Rectal smooth muscle tissue (tissue), 1 donor: Measurements from ENCODE around the gene TMEM255B.

ENCODE experiments used
- H3K27ac ChIP-seq: one replicate; pipeline ENCODE4 v1.7.0; 2013; ENCODE audit warnings: low read depth, low read length, inconsistent platforms
- H3K27me3 ChIP-seq: one replicate; pipeline ENCODE4 v1.7.0; 2013; ENCODE audit warnings: low read length; ENCODE audit not compliant: control insufficient read depth, insufficient read depth
- H3K36me3 ChIP-seq: one replicate; pipeline ENCODE4 v1.7.0; 2013; ENCODE audit warnings: low read length; ENCODE audit not compliant: control insufficient read depth, insufficient read depth
- H3K4me1 ChIP-seq: one replicate; pipeline ENCODE4 v1.7.0; 2013; ENCODE audit warnings: low read length; ENCODE audit not compliant: control insufficient read depth, insufficient read depth
- H3K4me3 ChIP-seq: one replicate; pipeline ENCODE4 v1.7.0; 2013; ENCODE audit warnings: low read length
- H3K9ac ChIP-seq: one replicate; pipeline ENCODE4 v1.7.0; 2013; ENCODE audit warnings: low read length

The TMEM255B gene

DNA sequence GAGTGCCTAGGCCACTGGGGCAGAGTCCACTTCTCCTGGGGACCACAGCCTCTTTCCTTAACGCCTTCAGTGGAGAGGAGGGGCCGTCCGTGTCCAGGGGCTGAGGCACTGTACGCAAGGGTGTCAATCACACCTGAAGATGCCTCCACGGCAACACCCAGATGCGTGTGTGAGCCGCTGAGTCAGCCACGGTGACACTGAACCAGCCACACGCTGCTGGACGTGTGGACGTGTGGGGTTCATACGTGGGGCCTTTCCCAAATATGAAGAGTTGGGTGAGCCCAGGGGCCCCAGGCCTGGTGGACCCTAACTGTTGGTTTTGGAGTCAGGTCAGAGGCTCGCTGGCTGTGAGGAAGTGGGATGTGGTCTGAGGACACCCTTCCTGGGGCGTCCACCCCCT is 51.6 kb downstream of the TMEM255B start:
- Histone ChIP-seq H3K9ac (no peak overlapping the region), H3K27ac (no peak overlapping the region), H3K36me3 (no peaks in the 10 kb centered on the region), H3K4me3 (no peak overlapping the region), H3K4me1 (no peaks in the 10 kb centered on the region), H3K27me3 (no peaks in the 10 kb centered on the region)

DNA sequence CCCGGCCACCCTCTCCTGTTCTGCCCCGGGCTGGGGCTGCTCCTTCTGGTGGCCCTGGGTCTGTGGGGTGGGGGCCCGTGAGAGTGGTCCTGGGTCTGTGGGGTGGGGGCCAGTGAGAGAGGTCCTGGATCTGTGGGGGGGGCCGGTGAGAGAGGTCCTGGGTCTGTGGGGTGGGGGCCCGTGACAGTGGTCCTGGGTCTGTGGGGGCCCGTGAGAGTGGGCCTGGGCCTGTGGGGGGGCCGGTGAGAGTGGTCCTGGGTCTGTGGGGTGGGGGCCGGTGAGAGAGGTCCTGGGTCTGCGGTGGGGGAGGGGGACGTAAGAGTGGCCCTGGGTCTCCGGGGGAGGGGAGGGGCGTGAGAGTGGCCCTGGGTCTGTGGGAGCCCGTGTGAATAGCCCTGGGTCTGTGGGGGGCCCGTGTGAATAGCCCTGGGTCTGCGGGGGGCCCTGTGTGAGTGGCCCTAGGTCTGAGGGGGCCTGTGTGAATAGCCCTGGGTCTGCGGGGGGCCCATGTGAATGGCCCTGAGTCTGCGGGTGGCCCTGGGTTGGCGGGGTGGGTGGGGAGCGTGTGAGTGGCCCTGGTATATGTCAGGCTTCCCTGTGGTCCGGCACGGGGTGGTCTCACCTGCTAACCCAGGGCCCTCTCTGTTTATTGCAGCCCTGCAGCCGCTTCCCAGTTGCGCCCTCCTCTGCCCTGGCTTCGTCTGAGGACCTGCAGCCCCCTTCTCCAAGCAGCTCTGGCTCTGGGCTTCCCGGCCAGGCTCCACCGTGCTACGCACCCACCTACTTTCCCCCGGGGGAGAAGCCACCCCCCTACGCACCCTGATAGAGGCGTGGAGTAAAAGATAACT is 52.3 kb downstream of the TMEM255B start:
- Histone ChIP-seq H3K27me3 (no peaks in the 10 kb centered on the region), H3K4me3 (no peak overlapping the region), H3K27ac (no peak overlapping the region), H3K36me3 (no peaks in the 10 kb centered on the region), H3K9ac (no peak overlapping the region), H3K4me1 (peaks cover 2% of the 10 kb centered on the region)

DNA sequence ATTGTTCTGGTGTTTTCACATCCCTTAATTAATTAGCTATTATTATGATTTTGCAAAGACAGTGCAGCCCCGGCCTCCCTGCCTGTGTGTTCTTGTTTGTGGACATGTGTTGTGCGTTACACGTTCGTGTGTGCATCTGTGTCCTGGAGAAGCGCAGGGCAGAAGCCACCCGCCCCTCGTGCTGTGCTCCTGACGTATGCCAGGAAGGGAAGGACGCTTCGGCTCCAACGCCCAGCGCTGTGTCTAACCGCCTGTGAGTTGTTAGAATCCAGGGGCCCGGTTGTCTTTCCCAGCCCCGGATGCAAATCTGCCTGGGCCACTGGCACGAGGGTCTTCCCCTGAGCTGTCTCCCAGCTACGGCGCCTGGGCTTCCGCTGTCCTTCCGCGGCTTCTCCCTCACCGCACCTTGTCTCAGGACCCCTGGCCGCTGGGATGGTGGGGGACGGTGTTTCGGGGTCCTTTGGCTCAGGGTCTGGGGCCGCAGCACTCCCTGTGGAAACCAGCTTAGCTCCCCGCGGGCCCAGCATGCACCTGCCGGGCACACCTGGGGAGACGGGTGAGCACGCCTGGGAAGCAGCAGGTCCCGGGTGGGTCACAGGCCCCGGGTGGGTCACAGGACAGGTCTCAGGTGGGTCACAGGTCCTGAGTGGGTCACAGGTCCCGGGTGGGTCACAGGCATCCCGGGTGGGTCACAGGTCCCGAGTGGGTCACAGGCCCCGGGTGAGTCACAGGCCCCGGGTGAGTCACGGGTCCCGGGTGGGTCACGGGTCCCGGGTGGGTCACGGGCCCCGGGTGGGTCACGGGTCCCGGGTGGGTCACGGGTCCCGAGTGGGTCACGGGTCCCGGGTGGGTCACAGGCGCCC is 53.4 kb downstream of the TMEM255B start:
- H3K27ac ChIP-seq = no peak overlapping the region

DNA sequence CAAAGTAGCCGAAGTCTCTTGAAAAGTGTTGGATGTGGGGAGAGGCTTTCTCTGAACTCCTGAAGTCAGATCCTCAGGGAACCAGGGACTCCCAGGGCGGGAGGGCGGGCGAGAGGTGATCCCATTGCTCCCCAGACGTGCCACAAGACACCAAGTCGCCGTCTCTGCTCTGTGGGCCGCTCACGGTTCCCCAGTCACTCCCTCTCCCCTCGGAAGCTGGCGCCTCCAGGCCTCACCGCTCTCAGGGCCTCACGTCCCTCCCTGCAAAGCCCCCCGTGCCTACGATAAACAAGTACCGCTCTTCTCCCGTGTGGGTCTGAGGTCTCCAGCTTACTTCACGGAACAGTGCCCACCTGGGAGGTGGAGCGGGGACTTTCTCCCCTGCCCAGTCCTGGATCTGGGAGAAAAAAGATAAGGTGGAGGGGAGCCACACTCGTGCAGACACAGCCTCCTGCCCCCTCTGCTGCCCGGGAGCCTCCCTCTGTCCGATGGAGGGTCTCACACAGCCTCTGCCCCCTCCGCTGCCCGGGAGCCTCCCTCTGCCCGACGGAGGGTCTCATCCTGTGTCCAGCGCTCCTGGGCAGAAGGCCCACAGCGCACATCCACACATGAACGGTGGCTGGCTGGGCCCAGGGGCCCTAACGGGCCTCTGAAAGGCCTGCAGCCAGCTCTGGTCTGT is 54.2 kb downstream of the TMEM255B start:
- H3K27me3 ChIP-seq = no peaks in the 10 kb centered on the region
- no peak overlapping the region for H3K9ac ChIP-seq
- H3K36me3 ChIP-seq = no peaks in the 10 kb centered on the region
- no peak overlapping the region for H3K4me3 ChIP-seq
- H3K4me1 ChIP-seq = peaks cover 2% of the 10 kb centered on the region
- H3K27ac ChIP-seq = no peak overlapping the region

More for the DNA sequence above, 53.4 kb downstream of the TMEM255B start:
- Histone ChIP-seq H3K36me3 (no peaks in the 10 kb centered on the region), H3K4me3 (no peak overlapping the region), H3K9ac (no peak overlapping the region), H3K27me3 (no peaks in the 10 kb centered on the region), H3K4me1 (peaks cover 2% of the 10 kb centered on the region)

DNA sequence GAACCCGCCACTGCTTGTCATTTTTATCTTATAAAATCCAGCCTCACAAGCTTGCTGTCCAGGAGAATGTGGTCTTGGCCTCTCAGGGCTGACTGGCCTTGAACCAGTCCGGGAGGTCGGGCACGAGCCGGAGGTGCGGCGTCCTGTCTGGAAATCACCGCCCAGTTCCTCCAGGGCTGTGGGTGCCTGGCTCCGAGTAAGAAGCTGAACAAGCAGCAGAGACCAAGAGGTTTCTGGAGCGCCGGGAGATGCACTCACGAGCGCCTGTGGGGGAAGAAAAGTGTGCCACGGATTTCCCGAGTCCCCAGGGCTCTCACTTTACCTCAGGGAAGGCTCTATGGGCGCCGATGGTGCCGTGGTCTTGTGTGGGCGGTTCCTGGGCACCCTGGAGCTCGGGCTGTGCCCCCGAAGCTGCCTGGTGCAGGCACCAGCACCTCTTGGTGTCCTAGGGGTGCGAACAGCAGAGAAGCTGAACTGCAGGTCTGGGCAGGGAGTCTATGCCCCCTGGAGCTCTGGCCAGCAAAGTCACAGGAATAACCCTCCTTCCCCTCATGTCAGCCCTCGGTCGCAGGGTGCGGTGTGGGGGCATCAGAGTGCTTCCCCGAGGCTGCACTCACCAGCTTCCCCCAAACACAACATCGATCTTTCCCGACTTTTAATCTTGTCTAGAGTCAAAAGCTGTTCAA is 54.9 kb downstream of the TMEM255B start:
- Histone ChIP-seq H3K9ac (no peak overlapping the region), H3K36me3 (no peaks in the 10 kb centered on the region), H3K27ac (no peak overlapping the region), H3K4me3 (no peak overlapping the region), H3K27me3 (no peaks in the 10 kb centered on the region), H3K4me1 (peaks cover 2% of the 10 kb centered on the region)

DNA sequence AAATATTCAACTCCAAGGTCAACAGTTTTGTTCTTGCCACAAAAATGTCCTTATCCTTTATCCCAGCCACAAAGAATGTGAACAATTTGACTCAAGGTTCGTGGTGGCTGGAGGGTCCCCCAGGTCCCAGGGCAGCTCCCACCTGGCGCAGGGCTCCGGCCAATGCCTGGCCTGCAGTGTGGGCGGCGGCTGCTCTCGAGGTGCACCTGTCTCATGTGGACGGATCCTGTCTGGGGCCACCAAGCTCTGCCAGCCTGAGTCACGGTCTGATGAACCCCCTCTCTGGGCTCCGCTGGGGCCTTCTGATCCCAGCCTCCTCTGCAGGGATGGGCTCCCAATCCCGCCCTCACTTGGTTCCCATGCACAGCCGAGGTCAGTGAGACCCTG is 55.4 kb downstream of the TMEM255B start:
- Histone ChIP-seq H3K9ac (no peak overlapping the region), H3K27me3 (no peaks in the 10 kb centered on the region), H3K36me3 (no peaks in the 10 kb centered on the region), H3K4me1 (peaks cover 2% of the 10 kb centered on the region), H3K4me3 (no peak overlapping the region), H3K27ac (no peak overlapping the region)

DNA sequence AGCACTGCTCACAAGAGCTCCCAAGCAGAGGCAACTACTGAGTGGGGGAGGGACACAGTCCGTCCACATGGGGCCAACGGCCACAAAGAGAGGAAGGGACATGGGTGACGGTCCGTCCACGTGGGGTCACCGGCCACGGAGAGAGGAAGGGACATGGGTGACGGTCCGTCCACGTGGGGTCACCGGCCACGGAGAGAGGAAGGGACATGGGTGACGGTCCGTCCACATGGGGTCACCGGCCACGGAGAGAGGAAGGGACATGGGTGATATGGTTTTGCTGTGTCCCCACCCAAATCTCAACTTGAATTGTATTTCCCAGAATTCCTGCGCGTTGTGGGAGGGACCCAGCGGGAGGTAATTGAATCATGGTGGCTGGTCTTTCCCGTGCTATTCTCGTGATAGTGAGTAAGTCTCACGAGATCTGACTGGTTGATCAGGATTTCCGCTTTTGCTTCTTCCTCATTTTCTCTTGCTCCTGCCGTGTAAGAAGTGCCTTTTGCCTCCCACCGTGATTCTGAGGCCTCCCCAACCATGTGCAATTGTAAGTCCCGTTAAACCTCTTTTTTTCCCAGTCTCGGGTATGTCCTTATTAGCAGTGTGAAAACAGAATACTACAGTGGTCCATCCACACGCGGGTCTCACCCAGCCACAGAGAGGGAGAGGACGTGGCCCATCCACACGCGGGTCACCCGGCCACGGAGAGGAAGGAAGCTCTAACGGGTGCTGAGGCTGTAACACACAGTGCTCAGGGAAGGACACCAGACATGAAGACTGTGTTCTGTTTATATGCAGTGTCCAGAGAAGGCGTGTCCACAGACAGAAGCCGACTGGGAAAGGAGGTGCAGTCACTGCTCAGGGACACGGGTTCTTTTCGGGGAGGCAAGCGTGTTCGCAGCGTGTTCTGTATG is 56.4 kb downstream of the TMEM255B start:
- Histone ChIP-seq H3K4me3 (peak overlapping the region; percentile 49), H3K27ac (no peak overlapping the region)

DNA sequence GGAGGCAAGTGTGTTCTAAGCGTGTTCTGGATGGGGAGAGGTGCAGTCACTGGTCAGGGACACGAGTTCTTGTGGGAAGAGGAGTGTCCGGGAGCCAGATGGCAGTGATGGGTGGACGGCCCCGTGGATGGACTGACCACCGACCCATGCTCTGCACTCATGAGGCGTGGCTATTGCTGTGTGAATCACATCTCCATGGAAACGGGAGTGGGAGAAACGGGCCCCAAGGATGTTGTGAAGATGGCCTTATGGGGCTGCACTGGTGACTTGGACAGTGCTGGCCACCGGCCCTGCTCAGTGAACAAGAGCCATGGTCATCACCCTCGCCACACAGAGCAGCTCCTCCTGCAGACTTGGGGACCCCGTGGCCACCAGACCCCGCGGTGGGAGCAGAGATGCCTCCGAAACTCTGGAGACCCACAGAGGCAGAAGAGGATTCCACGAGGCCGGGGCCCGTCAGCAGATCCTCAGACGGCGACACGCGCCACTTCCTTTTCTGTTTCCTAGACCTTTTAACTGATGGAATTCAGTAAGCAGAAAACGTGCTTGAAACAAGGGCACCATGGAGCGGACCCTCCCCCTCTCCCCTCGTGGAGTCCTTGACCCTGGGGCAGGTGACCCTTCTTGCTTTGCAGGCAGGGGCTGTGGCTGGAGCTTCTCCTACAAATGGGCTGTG is 57.4 kb downstream of the TMEM255B start:
- Histone ChIP-seq H3K27ac (no peak overlapping the region), H3K4me1 (peaks cover 14% of the 10 kb centered on the region)

More for the DNA sequence above, 56.4 kb downstream of the TMEM255B start:
- no peak overlapping the region for H3K9ac ChIP-seq
- H3K36me3 ChIP-seq = no peaks in the 10 kb centered on the region
- H3K4me1 ChIP-seq = peaks cover 7% of the 10 kb centered on the region
- no peaks in the 10 kb centered on the region for H3K27me3 ChIP-seq

DNA sequence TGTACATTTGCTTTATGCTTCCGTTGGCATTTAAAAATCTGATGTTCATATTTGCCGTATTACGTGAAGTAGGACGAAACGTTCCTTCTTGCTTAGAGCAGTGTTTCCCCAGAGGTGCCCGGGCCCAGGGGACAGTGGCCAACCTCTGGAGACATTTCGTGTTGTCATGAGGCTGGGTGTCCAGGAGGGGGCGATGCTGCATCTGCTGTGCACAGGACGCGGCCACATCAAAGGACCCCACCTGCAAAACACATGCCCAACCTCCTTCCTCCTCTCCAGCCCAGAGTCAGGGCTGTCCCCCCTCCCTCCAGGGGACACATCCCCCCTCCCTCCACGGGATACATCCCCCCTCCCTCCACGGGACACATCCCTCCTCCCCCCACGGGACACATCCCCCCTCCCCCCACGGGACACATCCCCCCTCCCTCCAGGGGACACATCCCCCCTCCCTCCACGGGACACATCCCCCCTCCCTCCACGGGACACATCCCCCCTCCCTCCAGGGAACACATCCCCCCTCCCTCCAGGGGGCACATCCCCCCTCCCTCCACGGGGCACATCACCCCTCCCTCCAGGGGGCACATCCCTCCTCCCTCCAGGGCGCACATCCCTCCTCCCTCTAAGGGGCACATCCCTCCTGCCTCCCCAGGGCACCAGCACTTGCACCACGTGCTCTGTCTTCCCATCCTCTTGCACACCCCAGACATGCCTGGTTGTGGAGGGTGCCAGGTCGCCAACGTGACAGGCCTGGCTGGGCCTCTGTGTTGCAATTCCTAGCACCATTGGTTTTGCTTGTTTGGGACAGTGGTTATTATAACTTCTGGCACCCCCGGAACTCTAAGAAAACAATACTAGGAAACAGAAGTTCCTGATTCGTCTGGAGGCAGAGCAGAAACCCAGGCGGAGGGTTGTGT is 58.2 kb downstream of the TMEM255B start:
- no peak overlapping the region for H3K27ac ChIP-seq
- peaks cover 21% of the 10 kb centered on the region for H3K4me1 ChIP-seq
- H3K4me3 ChIP-seq = no peak overlapping the region

More for the DNA sequence above, 57.4 kb downstream of the TMEM255B start:
- H3K4me3 ChIP-seq = no peak overlapping the region
- H3K9ac ChIP-seq = no peak overlapping the region
- no peaks in the 10 kb centered on the region for H3K36me3 ChIP-seq
- no peaks in the 10 kb centered on the region for H3K27me3 ChIP-seq

More for the DNA sequence above, 58.2 kb downstream of the TMEM255B start:
- H3K36me3 ChIP-seq = no peaks in the 10 kb centered on the region
- no peak overlapping the region for H3K9ac ChIP-seq
- no peaks in the 10 kb centered on the region for H3K27me3 ChIP-seq
